Neural crest cell (in vitro differentiated cells): Measurements from ENCODE around the gene FABP6. TPM values are rescaled to one million over a fixed set of nuclear protein-coding genes. Genes with fewer than 3 reads are reported as not detected.
"Not testable (repeated sequence)": the region's sequence is repeated elsewhere in the genome, so short reads cannot be mapped to it uniquely, and the experiment has no call there.

Experiments
- DNase-seq: peaks from one replicate; pipeline ENCODE4 v3.0.0; 2021; ENCODE audit warnings: low read depth, mixed read lengths, low spot score
- H3K27ac Mint-ChIP-seq: one replicate; pipeline ENCODE4 v1.8.0; 2021; ENCODE audit warnings: mild to moderate bottlenecking, mixed read lengths; ENCODE audit not compliant: unreplicated experiment
- H3K27me3 Mint-ChIP-seq: 2 replicates; pipeline ENCODE4 v1.8.0; 2021; ENCODE audit warnings: low read depth, mild to moderate bottlenecking, mixed read lengths
- H3K36me3 Mint-ChIP-seq: 2 replicates; pipeline ENCODE4 v1.8.0; 2021; ENCODE audit warnings: low read depth, mild to moderate bottlenecking, mixed read lengths
- H3K4me1 Mint-ChIP-seq: 2 replicates; pipeline ENCODE4 v1.8.0; 2021; ENCODE audit warnings: mixed read lengths
- H3K4me3 Mint-ChIP-seq: one replicate; pipeline ENCODE4 v1.8.0; 2021; ENCODE audit warnings: mild to moderate bottlenecking, mixed read lengths
- H3K9me3 Mint-ChIP-seq: 2 replicates; pipeline ENCODE4 v1.8.0; 2021; ENCODE audit warnings: mixed read lengths
- total RNA-seq: library from RNA; stranded (reverse); gene quantifications from 2 replicates; pipeline ENCODE4 v1.2.1, GENCODE V29; 2021
- TF ChIP-seq, protein P1 (sequence below): fragments of 200-600 bp; sonication (generic); conservative IDR thresholded peaks from 2 replicates; pipeline ENCODE4 v1.5.0; 2021; ENCODE audit warnings: antibody characterized with exemption, mild to moderate bottlenecking

The FABP6 gene
- total RNA-seq, 1 donor from 2014 or later, result 1.5 TPM

DNA sequence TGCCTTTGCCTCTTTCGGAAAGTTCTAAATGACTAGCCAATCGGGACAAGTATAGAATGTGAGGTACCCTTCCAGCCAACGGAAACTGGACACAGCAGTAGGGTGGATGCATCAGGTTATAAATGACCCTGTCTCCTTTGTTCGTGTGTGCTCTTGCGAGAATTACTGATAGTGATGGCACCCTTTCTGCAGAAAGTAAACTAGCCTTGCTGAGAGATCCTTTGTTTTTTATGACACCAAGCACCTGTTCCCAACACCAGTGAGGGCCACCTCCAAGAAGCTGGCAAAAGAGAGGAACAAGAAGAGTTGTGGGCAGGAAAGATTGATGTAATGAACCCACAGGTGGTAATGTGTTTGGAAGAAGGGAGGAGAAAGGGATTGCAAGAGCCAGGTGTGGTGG, 42.8 kb upstream of the FABP6 start:
- Mint-ChIP-seq H3K9me3 (no peaks in the 10 kb centered on the region), H3K27me3 (no peaks in the 10 kb centered on the region), H3K27ac (no peak overlapping the region), H3K4me1 (peaks cover 11% of the 10 kb centered on the region), H3K4me3 (no peak overlapping the region), H3K36me3 (no peaks in the 10 kb centered on the region)
- DNase-seq, result no peak
- TF ChIP-seq, protein P1, sequence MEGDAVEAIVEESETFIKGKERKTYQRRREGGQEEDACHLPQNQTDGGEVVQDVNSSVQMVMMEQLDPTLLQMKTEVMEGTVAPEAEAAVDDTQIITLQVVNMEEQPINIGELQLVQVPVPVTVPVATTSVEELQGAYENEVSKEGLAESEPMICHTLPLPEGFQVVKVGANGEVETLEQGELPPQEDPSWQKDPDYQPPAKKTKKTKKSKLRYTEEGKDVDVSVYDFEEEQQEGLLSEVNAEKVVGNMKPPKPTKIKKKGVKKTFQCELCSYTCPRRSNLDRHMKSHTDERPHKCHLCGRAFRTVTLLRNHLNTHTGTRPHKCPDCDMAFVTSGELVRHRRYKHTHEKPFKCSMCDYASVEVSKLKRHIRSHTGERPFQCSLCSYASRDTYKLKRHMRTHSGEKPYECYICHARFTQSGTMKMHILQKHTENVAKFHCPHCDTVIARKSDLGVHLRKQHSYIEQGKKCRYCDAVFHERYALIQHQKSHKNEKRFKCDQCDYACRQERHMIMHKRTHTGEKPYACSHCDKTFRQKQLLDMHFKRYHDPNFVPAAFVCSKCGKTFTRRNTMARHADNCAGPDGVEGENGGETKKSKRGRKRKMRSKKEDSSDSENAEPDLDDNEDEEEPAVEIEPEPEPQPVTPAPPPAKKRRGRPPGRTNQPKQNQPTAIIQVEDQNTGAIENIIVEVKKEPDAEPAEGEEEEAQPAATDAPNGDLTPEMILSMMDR, result no peak

DNA sequence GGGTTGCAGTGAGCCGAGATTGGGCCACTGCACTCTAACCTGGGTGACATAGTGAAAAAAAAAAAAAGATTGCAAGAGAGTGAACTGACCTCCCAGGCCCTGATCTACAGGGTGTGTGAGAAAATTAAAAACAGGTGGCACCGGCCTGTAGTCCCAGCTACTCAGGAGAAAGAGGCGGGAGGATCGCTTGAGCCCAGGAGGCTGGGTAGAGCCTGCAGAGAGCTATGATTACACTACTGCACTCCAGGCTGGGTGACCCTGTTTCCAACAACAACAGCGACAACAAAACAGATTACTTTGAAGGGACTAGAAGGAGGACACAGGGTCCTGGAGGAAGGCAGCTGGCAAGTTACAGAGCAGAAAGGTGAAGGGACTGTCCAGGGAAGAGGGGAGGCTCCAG, 42.2 kb upstream of the FABP6 start:
- H3K9me3 Mint-ChIP-seq, result no peaks in the 10 kb centered on the region
- no peak overlapping the region for H3K4me3 Mint-ChIP-seq
- no peaks in the 10 kb centered on the region for H3K36me3 Mint-ChIP-seq
- TF ChIP-seq, protein P1, result no peak
- no peaks in the 10 kb centered on the region for H3K27me3 Mint-ChIP-seq
- no peak for DNase-seq
- peaks cover 11% of the 10 kb centered on the region for H3K4me1 Mint-ChIP-seq
- H3K27ac Mint-ChIP-seq, result peak overlapping the region; percentile 40

DNA sequence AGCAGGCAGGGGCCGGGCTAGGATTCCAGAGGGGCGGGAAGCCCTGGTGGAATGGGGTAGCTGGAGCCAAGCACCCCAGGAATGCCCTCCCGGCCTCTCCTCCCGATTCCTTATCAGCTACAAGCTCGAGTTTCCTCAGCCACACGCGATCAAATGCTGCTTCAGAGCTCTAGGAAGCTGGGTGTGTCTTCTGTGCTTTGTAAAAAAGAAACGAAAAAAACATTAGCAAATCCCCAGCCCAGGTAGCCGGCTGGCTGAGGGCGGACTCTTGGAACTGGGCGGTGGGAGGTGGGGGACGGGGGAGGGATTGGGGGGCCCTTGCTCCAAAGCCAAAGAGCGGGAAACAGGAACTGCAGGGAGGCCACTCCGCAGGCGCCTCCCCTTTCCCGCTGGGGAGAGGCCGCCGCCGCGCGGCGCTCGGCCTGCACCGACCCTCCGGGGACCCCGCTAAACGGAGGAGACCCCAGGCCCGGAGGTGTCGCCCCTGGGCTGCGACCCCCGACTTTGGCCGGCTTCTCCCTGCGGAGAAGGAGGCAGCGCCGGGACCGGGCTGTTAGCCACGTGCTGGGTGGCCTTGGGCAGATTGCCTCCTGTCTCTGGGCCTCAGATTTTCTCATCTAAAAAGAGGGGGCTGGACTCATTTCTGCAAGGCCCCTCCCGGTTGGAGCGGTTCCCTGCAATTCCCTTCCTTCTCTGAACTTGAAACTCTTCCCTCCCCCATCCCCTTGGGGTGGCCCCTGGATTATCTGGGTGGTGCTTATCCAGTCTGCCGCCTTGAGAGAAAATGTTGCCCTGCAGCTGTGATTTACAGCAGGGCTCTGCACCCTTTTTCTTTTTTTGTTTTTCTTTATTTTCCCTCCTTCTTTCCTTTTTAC, 40.9 kb upstream of the FABP6 start:
- DNase-seq, result no peak
- H3K27me3 Mint-ChIP-seq, result no peaks in the 10 kb centered on the region
- H3K4me1 Mint-ChIP-seq, result peaks cover 11% of the 10 kb centered on the region
- H3K9me3 Mint-ChIP-seq, result no peaks in the 10 kb centered on the region
- no peak overlapping the region for H3K27ac Mint-ChIP-seq
- TF ChIP-seq, protein P1, result no peak
- peak overlapping the region; percentile 54 for H3K4me3 Mint-ChIP-seq
- H3K36me3 Mint-ChIP-seq, result no peaks in the 10 kb centered on the region

DNA sequence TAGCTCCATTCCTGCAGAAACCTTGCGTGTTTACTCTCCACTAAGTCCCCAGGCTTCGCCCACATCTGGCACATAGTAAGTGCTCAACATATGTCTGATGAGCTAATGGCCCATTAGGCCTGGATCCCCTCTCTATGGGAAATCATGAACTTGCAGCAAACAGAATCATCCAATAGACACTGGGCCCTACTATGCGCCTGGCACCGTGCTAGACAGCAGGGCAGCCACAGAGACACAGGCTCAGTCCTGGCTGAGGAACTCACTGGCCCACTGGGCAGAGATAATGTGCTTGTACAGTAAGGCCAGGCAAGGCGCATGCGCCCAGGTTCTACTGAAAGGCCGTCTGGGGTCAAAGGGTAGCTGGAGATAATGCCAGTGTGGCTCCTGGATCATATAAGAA, 36.9 kb upstream of the FABP6 start:
- H3K27ac Mint-ChIP-seq, result peak overlapping the region; percentile 36
- TF ChIP-seq, protein P1, result no peak
- DNase-seq, result no peak
- H3K4me1 Mint-ChIP-seq, result peaks cover 9% of the 10 kb centered on the region
- H3K27me3 Mint-ChIP-seq, result peaks cover under 1% of the 10 kb centered on the region
- no peak overlapping the region for H3K4me3 Mint-ChIP-seq
- no peaks in the 10 kb centered on the region for H3K9me3 Mint-ChIP-seq
- no peaks in the 10 kb centered on the region for H3K36me3 Mint-ChIP-seq

DNA sequence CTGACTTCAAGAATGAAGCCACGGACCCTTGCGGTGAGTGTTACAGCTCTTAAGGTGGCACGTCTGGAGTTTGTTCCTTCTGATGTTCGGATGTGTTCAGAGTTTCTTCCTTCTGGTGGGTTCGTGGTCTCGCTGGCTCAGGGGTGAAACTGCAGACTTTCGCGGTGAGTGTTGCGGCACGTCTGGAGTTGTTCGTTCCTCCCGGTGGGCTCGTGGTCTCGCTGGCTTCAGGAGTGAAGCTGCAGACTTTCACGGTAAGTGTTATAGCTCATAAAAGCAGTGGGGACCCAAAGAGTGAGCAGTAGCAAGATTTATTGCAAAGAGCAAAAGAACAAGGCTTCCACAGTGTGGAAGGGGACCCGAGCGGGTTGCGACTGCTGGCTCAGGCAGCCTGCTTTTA, 36.2 kb upstream of the FABP6 start:
- H3K9me3 Mint-ChIP-seq, H3K27me3 Mint-ChIP-seq, H3K4me3 Mint-ChIP-seq, H3K36me3 Mint-ChIP-seq, DNase-seq, H3K27ac Mint-ChIP-seq: not testable (repeated sequence)
- peaks cover 16% of the 10 kb centered on the region for H3K4me1 Mint-ChIP-seq

DNA sequence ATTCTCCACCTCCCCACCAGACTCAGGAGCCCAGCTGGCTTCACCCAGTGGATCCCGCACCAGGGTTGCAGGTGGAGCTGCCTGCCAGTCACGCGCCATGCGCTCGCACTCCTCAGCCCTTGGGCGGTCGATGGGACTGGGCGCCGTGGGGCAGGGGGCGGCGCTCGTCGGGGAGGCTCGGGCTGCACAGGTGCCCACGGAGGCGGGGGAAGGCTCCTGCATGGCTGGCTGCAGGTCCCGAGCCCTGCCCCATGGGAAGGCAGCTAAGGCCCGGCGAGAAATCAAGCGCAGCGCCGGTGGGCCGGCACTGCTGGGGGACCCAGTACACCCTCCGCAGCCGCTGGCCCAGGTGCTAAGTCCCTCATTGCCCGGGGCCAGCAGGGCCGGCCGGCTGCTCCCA, 35.5 kb upstream of the FABP6 start:
- not testable (repeated sequence) for H3K27ac Mint-ChIP-seq, H3K9me3 Mint-ChIP-seq, H3K27me3 Mint-ChIP-seq, H3K36me3 Mint-ChIP-seq, H3K4me3 Mint-ChIP-seq, DNase-seq
- peaks cover 21% of the 10 kb centered on the region for H3K4me1 Mint-ChIP-seq
